HuH-7 (cell line): ENCODE data around the gene ADAM15.

ENCODE experiments used
- DNase-seq: peaks from one replicate; pipeline ENCODE4 v3.0.0; 2011; ENCODE audit warnings: low spot score

ADAM15 gene

DNA sequence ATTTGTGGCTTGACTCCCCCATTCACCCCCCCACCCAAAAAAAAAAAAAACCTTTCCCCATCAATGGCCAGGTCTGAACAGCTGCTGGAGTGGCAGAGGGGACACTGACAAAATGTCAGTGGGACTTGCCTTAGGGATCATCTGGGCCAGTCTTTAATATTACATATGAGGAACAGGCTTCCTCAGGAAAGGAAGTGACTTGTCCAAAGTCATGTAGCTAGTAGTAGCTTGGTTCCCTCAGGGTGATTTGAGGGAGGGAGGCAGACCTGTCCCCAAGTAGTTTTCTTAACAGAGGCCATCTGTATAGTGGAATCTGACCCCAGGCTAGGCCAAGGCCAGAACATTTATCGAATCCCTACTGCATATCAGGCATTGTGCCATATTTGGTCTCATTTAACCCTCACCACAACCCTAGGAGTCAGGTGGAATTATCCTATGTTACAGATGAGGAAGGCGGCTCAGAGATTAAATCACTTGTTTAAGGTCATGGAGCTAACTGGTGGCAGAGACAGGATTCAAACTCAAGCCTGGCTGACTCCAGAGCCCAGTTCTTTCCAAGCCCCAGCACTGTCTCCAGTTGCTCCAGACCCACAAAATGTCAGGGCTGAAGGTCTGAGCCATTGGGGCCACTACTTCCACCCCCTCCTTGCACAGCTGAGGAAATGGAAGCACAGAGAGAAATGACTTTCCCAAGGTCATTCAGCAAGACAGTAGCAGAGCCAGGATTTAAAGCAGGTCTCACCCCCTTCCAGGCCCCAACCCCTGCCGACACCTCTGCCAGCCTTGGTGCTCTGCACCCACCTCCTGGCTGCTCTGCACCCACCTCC is 38.1 kb upstream of the ADAM15 start:
- DNase-seq: no peak

- DNase-seq: no peak
Measured at GRCh38 chr1:155013632-155014031, 37.5 kb upstream of the ADAM15 start.

DNA sequence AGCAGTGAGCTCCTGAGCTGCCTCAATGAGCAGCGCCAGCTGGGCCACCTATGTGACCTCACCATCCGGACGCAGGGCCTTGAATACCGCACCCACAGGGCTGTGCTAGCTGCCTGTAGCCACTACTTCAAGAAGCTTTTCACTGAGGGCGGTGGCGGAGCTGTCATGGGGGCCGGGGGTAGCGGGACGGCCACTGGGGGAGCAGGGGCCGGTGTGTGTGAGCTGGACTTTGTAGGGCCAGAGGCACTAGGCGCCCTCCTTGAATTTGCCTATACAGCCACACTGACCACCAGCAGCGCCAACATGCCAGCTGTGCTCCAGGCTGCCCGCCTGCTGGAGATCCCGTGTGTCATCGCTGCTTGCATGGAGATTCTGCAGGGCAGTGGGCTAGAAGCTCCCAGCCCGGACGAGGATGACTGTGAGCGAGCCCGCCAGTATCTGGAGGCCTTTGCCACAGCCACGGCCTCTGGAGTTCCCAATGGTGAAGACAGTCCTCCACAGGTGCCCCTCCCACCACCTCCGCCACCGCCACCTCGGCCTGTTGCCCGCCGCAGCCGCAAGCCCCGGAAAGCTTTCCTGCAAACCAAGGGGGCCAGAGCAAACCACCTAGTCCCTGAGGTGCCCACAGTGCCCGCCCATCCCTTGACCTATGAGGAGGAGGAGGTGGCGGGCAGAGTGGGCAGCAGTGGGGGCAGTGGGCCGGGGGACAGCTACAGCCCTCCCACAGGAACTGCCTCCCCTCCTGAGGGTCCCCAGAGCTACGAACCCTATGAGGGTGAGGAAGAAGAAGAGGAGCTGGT is 36.2 kb upstream of the ADAM15 start:
- no peak for DNase-seq

DNA sequence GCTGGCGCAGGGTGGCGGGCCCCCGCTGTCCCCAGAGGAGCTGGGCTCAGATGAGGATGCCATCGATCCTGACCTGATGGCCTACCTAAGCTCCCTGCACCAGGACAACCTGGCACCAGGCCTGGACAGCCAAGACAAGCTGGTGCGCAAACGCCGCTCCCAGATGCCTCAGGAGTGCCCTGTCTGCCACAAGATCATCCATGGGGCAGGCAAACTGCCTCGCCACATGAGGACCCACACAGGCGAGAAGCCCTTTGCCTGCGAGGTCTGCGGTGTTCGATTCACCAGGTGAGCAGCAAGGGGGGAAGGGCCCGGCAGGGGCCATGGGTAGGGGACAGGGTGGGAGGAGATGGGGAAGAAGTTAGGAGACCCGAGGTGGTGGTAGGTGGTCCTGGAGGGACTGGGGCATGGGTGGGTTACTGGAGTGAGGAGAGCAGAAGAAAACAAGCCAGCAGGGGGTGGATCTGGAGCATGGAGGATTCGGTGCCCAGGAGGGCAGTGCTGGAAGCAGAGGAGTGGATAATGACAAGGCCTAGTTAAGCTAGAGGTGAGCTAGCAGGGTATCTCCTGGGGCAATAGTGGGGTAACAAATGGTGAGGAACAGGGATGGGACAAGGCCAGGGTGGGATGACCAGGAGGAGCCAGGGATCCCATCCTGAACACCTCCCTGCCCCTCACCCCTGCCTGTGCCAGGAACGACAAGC is 35.4 kb upstream of the ADAM15 start:
- no peak for DNase-seq

DNA sequence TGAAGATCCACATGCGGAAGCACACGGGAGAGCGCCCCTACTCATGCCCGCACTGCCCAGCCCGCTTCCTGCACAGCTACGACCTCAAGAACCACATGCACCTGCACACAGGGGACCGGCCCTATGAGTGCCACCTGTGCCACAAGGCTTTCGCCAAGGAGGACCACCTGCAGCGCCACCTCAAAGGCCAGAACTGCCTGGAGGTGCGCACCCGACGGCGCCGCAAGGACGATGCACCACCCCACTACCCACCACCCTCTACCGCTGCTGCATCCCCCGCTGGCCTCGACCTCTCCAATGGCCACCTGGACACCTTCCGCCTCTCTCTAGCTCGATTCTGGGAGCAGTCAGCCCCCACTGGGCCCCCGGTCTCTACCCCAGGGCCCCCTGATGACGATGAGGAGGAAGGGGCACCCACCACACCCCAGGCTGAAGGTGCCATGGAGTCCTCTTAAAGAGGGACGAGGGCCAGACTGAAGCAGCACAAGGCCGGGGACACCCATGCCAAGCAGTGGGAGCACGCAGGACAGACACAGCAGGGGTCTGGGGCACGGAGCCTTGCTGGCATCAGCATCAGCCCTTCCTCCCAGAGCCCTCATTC is 34.8 kb upstream of the ADAM15 start:
- DNase-seq: no peak

- peak; percentile 90 for DNase-seq
Measured at GRCh38 chr1:155017041-155017945, 33.8 kb upstream of the ADAM15 start.

DNA sequence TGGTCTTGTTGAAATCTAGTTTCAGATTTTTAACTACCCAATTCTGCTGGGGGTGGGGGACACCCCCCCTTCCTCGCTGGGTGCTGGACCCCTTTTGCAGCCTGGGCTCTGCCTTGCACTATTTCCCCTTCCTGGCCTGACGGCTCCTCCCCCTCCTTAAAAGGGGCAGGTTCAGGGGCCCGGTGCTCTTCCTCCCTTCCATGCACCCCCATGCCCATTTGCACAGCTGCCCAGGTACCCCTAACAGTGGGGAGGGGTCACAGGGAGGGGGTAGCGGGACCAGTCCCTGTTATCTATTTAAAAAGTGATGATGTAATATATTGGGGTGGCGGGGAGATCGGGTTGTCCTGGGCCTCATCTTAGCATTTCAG is 33.2 kb upstream of the ADAM15 start:
- DNase-seq: no peak

DNA sequence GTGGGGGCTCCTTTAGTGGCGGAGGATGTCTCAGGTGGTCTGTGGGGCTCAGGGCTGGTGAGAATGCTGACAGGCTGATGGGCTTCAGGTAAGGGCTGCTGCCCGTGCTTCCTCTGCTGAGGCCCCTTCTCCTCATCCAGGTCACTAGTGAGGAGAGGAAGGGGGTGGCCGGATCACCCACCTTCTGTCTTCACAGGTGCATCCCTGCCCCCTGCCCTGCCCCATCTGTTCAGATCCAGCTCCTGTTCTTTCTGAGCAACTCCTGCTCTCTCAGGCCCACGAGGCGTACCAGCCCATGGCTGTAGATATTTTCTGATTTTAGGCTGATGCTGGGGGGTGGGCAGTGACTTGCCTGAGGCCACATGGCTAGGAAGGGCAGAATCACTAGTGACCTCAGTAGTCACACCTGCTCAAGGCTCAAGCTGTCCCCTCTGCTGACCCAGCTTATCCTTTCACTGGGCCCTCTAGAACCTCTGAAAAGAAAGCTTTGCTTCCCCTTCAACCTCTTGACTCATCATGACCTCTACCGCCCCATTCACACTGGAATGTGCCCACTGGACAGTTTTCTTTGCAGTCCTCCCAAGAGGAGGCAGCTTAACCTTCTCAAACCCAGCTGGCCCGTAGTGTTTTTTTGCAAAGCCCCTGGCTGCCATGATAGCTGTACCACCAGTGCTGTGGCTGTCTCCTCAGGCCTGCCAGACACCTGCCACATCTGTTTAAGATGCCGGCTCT is 32.3 kb upstream of the ADAM15 start:
- DNase-seq: no peak

- no peak for DNase-seq
Measured at GRCh38 chr1:155019377-155020245, 31.5 kb upstream of the ADAM15 start.

DNA sequence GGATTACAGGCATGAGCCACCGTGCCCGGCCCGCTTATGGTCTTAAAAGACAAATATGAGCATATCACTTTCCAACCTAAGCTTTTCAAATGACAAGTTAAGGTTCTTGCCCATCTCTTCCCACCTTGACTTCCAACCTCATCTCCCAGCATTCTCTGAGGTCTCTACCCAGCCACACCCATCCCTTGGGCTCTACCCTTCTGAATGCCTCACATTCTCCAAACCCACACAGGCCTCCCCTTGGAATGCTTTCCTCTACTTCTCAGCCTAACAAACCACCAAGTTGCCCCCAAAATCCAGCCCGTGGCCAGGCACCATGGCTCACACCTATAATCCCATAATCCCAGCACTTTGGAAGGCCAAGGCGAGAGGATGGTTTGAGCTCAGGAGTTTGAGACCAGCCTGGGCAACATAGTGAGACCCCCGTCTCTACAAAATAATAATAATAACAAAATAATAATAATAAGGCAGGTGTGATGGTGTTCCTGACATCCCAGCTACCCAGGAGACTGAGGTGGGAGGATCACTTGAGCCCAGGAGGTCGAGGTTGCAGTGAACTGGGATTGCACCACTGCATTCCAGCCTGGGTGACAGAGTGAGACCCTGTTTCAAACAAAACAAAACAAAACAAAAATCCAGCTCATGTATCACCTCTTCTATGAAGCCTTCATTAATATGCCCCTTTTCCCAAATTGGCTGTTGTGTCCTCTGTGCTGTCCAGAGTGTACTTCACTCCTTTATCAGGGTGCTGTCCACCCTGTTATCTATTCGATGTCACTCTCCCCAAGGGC is 28.8 kb upstream of the ADAM15 start:
- no peak for DNase-seq

- DNase-seq: no peak
Measured at GRCh38 chr1:155022927-155023236, 28.2 kb upstream of the ADAM15 start.

- DNase-seq: no peak
Measured at GRCh38 chr1:155023627-155024026, 27.5 kb upstream of the ADAM15 start.

- no peak for DNase-seq
Measured at GRCh38 chr1:155024315-155024714, 26.8 kb upstream of the ADAM15 start.

DNA sequence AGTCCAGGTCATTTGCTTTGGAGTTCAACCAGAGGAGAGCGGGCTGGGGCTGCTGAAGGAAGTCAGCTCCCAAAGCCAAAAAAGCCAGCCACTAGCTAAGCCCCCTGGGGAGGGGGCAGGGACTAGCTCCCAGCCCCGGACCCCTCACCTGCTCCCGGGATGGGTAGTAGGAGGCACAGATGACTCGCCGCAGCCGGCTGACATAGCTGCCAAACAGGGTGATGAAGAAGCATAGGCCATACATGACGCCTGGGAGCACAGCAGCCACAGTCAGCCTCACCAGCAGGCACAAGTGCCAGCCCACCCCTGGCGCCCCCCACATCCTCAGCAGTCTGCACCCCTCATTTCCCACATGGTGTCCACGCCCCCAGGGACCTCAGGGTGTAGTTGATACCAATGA is 25.0 kb upstream of the ADAM15 start:
- no peak for DNase-seq

DNA sequence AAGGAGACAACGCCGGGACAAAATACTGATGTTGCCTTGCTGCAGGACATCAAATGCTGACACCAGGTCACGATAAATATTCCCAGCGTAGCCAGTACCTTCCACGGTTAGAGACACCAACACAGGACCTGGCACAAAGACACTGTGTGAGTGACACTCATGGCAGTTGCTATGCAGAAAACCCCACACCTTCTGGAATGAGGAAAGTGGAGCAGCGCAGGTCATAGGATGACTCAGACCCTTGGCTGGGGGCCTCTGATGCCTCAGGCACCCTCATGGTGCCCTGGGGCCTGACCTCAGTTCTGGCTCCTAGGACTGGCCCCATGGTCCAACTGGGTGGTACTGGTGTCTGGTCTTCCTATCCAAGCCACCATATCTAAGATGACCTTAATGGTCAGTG is 24.5 kb upstream of the ADAM15 start:
- DNase-seq: no peak

- no peak for DNase-seq
Measured at GRCh38 chr1:155029513-155030242, 21.4 kb upstream of the ADAM15 start.

DNA sequence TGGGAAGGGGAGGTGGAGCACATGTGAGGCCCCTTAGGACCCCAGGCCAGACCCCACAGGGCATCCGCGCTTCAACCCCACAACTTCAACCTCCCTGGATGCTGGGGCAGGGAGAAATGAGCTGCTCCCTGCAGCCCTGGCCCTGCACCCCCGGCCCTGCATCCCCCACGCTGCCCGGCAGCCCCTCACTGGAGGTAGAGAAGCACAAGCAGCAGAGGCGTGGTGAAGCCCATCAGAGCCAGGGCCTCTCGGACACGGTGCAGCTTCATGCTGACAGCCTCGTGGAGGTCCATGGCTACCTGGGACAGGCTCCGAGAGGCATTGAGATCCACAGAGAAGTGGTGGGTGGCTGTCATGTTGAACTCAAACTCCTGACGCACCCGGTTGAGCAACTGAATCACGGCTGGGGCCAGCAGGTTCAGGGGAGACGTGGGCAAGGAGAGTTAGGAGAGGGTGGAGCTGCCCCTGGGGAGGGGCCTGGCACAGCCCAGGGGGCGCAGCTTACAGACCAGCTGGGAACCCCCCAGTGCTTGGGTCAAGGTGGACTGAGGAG is 20.8 kb upstream of the ADAM15 start:
- no peak for DNase-seq

DNA sequence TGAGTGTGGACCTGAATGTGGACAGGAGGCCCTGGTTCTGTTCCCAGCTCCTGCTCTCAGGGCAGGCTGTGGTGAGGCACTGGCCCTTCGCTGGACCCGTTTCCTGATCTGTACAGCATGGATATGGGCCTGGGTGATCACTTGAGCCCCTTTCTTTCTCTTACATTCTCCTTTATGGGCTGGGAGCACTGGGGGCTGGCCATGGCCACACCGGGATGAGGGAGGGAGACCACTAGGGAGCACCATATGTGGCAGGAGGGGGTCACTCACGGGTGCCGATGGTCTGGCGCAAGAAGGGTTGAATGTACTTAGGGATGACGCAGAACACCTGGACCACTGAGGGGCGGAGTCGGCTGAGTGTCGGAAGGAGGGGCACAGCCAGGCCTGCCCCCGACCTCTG is 20.2 kb upstream of the ADAM15 start:
- DNase-seq: no peak
